ENCODE results near the gene TNRC18.
"Not testable (repeated sequence)": the region's sequence is repeated elsewhere in the genome, so short reads cannot be mapped to it uniquely, and the experiment has no call there.

Gene TNRC18

DNA sequence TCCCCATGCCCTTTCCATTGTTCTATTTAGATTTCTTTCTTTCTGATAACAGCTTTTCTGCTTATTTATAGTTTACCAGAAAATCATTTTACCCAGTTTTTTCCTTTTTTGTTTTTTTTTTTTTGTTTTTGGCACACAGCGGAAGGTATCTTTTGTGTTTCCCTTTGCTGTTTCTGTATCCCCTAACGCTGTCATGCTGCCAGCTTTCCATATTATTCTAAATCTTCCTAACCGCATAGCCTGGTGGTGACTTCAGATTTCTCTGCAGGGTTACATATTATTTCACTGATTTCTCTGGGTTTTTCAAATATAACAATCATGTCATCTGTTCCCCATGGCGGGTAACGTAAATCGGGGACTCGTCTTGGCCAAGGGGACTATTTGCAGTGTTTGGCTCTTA is 144.9 kb downstream of the TNRC18 start:
- TF ChIP-seq, protein P1, sequence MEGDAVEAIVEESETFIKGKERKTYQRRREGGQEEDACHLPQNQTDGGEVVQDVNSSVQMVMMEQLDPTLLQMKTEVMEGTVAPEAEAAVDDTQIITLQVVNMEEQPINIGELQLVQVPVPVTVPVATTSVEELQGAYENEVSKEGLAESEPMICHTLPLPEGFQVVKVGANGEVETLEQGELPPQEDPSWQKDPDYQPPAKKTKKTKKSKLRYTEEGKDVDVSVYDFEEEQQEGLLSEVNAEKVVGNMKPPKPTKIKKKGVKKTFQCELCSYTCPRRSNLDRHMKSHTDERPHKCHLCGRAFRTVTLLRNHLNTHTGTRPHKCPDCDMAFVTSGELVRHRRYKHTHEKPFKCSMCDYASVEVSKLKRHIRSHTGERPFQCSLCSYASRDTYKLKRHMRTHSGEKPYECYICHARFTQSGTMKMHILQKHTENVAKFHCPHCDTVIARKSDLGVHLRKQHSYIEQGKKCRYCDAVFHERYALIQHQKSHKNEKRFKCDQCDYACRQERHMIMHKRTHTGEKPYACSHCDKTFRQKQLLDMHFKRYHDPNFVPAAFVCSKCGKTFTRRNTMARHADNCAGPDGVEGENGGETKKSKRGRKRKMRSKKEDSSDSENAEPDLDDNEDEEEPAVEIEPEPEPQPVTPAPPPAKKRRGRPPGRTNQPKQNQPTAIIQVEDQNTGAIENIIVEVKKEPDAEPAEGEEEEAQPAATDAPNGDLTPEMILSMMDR (IDR thresholded peaks at IDR 0.05; ENCODE audit: extremely low read depth, insufficient read depth, missing control alignments) = no peak
- no peak for DNase-seq (ENCODE audit: low spot score)
- in situ Hi-C loops (cut with MboI; ENCODE audit: low pct_unique_long_range_greater_than_20kb, low sequenced_read_pairs, unreplicated experiment) = no loop called here

DNA sequence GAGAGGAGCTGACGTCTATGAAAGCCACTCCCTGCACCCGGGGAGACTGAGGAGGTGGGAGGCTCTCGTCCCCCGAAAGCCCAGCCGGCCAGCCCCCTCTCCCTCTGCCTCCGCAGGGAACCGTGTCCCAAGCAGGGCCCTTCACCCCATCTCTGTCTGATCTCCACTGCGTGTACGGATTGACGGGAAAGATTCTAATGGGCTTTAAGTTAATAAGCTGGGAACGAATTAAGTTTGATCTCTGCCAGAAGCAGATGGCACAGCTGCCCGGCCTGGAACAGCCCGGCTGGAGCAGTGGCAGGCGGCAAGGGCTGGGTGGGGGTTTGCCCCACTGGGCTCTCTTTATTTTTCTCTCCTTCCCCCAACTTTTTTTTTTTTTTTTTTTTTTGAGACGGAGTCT is 147.0 kb downstream of the TNRC18 start:
- TF ChIP-seq, protein P1 (IDR thresholded peaks at IDR 0.05; ENCODE audit: extremely low read depth, insufficient read depth, missing control alignments) = no peak
- no peak for DNase-seq (ENCODE audit: low spot score)
- in situ Hi-C loops (cut with MboI; ENCODE audit: low pct_unique_long_range_greater_than_20kb, low sequenced_read_pairs, unreplicated experiment) = no loop called here

DNA sequence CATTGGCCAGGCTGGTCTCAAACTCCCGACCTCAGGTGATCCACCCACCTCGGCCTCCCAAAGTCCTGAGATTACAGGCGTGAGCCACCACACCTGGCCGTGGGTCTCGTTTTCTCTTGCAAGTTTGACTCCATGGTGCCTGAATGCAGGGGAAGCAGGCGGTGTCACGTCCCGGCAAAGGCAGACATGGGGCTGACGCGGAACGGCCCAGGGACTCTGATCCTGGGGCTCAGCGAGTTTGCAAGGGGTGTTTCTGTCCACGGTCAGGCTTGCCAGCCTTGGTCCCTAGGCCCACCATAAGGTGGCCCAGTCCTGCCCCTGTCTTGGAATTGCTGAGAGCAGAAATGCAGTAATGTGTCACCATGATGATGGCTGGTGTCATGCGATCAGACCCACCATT is 147.5 kb downstream of the TNRC18 start:
- in situ Hi-C loops (cut with MboI; ENCODE audit: low pct_unique_long_range_greater_than_20kb, low sequenced_read_pairs, unreplicated experiment); DNase-seq (ENCODE audit: low spot score): not testable (repeated sequence)

DNA sequence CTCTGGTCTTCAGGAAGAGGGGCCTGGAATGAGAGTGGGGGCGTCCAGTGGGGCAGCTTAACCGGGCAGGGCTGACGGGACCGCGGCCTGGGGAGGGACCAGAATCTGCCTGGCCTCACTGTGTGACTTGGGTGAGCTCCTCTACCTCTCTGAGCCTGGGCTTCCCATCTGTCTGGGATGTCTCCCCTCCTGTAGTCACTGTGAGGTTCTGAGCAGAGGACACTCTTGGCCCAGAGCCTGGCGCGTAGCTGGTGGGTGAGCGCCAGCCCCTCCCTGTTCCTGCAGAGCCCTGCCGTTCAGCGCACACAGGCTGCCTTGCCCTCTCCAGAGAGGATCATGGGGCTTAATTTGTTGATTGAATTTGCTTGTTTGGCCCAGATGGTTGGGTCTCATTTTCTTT is 148.1 kb downstream of the TNRC18 start:
- in situ Hi-C loops (cut with MboI; ENCODE audit: low pct_unique_long_range_greater_than_20kb, low sequenced_read_pairs, unreplicated experiment); DNase-seq (ENCODE audit: low spot score): not testable (repeated sequence)

DNA sequence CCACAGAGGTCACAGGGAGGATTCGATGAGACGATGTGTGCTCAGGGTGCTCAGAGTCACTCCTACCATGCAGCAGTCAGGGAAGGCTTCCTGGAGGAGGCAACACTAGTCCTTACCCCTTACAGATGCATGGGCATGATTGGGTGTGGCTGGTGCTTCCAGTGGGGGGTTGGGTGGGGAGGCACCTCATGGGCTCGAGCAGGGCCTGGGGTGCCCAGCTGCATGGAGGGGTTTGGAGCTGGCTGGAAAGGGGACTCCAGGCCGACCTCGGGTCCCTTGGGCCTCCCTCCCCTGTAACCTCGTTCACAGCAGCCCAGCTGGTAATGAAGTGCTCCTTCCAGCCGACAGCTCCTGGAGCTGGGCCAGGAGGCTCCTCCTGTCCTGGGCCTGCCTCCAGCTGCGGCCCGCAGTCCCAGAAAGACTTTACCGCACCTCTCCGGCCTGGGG is 148.6 kb downstream of the TNRC18 start:
- DNase-seq (ENCODE audit: low spot score); in situ Hi-C loops (cut with MboI; ENCODE audit: low pct_unique_long_range_greater_than_20kb, low sequenced_read_pairs, unreplicated experiment): not testable (repeated sequence)

DNA sequence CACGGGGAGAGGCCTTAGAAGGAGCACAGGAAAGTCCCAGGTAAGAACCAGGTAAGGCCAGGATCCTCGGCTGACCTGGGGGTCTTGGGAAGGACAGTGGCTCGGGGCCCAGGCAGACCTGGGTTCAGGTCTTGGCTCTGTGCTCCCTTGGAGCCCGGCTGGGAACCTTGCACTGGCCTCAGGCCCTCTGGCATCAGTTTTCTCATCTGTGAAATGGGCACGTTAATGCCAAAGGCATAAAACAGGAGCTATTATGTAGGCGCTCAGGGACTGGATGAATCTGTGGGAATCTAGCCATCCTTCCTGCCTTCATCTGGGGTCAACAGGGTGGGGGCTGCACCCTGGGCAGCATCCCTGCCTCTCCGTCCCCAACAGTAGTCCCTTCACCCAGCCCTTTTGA is 149.2 kb downstream of the TNRC18 start:
- in situ Hi-C loops (cut with MboI; ENCODE audit: low pct_unique_long_range_greater_than_20kb, low sequenced_read_pairs, unreplicated experiment) = no loop called here
- TF ChIP-seq, protein P1 (IDR thresholded peaks at IDR 0.05; ENCODE audit: extremely low read depth, insufficient read depth, missing control alignments) = no peak
- no peak for DNase-seq (ENCODE audit: low spot score)

DNA sequence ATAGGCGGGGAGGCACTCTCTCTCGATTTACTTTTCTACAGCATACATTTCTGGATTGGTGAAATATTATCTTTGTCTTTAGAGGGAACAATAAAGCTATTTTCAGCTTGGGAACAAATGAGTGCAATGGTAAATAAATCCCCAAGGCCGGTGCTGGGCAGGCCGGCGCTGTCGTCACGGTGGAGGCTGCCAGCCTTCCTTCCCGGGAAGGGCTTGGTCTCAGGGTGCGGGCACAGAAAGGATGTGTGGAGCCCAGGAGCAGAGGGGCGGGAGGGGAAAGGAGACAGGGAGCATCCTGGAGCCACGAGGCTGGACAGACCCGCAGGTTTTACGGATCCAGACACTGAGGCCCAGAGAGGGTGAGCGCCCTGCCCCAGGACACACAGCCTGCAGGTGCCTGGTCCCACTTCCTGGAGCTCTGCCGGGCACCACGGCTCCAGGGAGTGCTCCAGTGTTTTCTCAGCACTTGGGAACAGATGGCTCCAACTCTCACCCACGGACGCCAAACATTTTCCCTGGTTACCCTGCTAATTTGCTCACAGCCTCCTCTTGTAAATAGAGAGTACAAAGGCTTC is 149.7 kb downstream of the TNRC18 start:
- DNase-seq (ENCODE audit: low spot score); in situ Hi-C loops (cut with MboI; ENCODE audit: low pct_unique_long_range_greater_than_20kb, low sequenced_read_pairs, unreplicated experiment): not testable (repeated sequence)

DNA sequence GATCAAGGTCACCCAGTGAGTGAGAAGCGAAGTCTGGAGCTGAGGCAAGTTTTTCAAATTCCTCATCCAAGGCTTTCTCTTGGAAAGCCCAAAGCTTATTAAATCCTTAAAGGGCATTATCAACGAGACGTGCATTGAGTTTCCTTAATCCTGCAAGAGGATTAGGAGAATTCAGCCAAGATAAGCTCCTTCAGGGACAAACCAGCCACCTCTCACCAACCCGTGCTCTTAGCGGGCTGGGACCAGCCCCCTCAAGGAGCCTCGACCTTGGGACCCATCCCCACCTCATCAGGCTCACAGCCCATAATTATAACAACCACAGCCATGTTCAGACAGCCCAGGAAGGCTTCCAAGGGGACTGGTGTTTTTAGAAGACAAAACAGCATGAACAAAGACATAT is 152.8 kb downstream of the TNRC18 start:
- DNase-seq (ENCODE audit: low spot score) = no peak
- TF ChIP-seq, protein P1 (IDR thresholded peaks at IDR 0.05; ENCODE audit: extremely low read depth, insufficient read depth, missing control alignments) = no peak
- in situ Hi-C loops (cut with MboI; ENCODE audit: low pct_unique_long_range_greater_than_20kb, low sequenced_read_pairs, unreplicated experiment) = no loop called here

DNA sequence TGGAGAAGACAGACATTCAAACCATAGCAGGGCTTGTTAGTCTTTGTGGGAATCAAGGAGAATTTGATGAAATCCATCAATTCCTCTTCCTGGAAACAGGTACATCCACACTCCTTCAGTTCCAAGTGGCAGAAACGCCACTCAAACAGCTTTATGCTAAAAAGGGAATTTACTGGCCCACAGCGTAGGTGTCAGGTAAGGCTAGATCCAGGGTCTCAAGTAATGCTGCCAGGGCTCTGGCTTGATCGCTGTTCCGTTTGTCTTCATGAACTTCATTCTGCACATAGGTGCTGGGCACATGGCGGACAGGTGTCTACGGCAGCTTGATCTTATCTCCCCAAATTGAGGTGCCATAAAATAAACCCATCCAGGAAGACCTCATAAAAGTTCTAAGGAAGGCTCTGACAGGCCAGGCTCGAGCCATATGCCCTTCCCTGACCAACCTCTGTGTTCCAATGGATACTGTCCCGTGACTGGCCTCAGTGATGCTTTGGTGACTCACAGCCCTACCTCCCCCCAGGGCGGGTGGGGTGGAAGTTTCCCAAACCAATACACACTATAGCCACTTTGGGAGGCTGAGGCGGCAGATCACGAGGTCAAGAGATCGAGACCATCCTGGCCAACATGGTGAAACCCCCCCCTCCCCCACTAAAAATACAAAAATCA is 153.5 kb downstream of the TNRC18 start:
- DNase-seq (ENCODE audit: low spot score); in situ Hi-C loops (cut with MboI; ENCODE audit: low pct_unique_long_range_greater_than_20kb, low sequenced_read_pairs, unreplicated experiment): not testable (repeated sequence)

DNA sequence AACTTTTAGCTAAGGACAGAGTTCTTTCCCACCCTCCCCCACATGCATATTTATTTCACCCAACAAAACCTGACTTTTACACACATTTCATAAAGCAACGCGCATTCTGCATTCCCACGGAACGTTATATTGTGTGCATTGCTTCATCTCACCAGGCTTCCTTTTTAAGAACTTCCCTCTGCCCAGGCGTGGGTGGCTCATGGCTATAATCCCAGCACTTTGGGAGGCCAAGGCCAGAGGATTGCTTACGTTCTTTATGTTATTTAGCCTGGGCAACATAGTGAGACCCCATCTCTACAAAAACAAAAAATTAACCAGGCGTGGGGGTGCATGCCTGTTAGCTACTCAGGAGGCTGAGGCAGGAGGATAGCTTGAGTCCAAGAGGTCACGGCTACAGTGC is 155.8 kb downstream of the TNRC18 start:
- in situ Hi-C loops (cut with MboI; ENCODE audit: low pct_unique_long_range_greater_than_20kb, low sequenced_read_pairs, unreplicated experiment); DNase-seq (ENCODE audit: low spot score): not testable (repeated sequence)

All from GM13977 (cell line).